Measurements from ENCODE around the gene PIGU. TPM values are rescaled to one million over a fixed set of nuclear protein-coding genes. Genes with fewer than 3 reads are reported as not detected.

Gene PIGU
- total RNA-seq, 1 experiment from 2014 or later, result 32.8 TPM

DNA sequence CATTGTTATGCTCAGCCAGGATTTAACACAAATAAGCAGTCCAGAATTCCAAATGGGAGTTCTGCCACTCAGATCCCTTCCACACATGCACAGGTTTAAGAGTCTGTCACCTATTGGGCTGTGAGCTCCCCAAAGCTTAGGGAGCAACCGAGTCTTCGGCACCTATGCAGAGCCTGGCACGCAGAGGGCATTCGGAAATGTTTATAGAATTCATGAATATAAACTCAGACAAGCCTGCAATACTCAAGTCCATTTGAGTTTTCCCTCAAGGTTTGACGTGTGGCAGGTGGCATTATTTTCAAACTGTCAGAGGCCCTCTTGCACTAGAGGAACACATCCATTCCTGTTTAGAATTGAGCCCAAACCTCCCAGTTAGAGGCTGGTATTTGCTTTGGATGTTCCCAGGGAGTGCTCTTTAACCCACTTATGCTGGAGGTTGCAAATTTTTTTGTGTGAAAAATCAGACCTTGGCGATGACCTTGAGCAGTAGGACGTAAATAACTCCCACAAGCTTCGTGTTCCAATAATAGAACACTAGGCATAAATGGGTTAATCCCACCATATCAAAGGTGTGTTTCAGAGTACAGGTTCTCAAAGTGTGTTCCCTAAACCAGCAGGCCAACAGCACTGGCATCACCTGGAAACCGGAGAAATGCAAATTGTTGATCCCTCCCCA, 90.3 kb downstream of the PIGU start:
- H3K79me2 ChIP-seq (ENCODE audit: insufficient read depth, low read length), result no peaks in the 10 kb centered on the region
- no peaks in the 10 kb centered on the region for H3K23me2 ChIP-seq (ENCODE audit: insufficient read length, low read depth, low read length, poor library complexity, severe bottlenecking)
- no peak overlapping the region for H4K91ac ChIP-seq (ENCODE audit: insufficient read length, low read depth, low read length)
- H2AK5ac ChIP-seq (ENCODE audit: insufficient read length, low read length), result no peak overlapping the region
- WGBS (ENCODE audit: extremely low coverage, insufficient read length, low lambda C conversion rate), result no CpG with 5 or more reads among the region's 9 CpGs
- H3K27ac ChIP-seq (ENCODE audit: insufficient read length, low read depth, low read length), result no peak overlapping the region
- H3K4me1 ChIP-seq (ENCODE audit: insufficient read depth, low read length), result no peaks in the 10 kb centered on the region
- Mint-ChIP-seq H3K4me3 (no peak overlapping the region), H3K27ac (peak overlapping the region in 2 of 3 experiments; percentile 51 to 59; a peak in 1 of 7 replicates), H3K9me3 (no peaks in the 10 kb centered on the region), H3K4me1 (no peaks in the 10 kb centered on the region), H3K36me3 (ENCODE audit: insufficient read depth in 1 of 3, low read depth in 3 of 3) (peaks cover 0 to 6% (median 0%) of the 10 kb centered on the region in 3 experiments; a peak in 2 of 7 replicates), H3K27me3 (ENCODE audit: low read depth) (no peaks in the 10 kb centered on the region)
- H4K20me1 ChIP-seq (ENCODE audit: control insufficient read depth, insufficient read depth, insufficient read length), result no peaks in the 10 kb centered on the region
- no peak overlapping the region for H3K4ac ChIP-seq (ENCODE audit: low read depth, low read length)
- no peak overlapping the region for H2AFZ ChIP-seq (ENCODE audit: low read length)
- no peak overlapping the region for H3K56ac ChIP-seq (ENCODE audit: insufficient read length, low read depth, low read length)
- H3T11ph ChIP-seq (ENCODE audit: low read length), result no peak overlapping the region
- no peak overlapping the region for H4K8ac ChIP-seq (replicated peaks; ENCODE audit: insufficient read length, low read depth, low read length)
- H2BK5ac ChIP-seq (ENCODE audit: insufficient read length, low read length), result no peak overlapping the region
- H3K18ac ChIP-seq (ENCODE audit: insufficient read length, low read depth, low read length), result no peak overlapping the region
- DNase-seq, result no peak
- H2BK15ac ChIP-seq (ENCODE audit: low read depth, low read length), result no peak overlapping the region
- H3K9ac ChIP-seq (ENCODE audit: extremely low read depth, insufficient read length, low read length), result no peak overlapping the region
- no peaks in the 10 kb centered on the region for H3K9me3 ChIP-seq (ENCODE audit: control insufficient read depth, low read depth, low read length)
- no peak overlapping the region for H3K23ac ChIP-seq (ENCODE audit: insufficient read length, low read depth, low read length)
- H3K27me3 ChIP-seq (ENCODE audit: insufficient read depth, low read length), result no peaks in the 10 kb centered on the region
- TF ChIP-seq, protein P1, sequence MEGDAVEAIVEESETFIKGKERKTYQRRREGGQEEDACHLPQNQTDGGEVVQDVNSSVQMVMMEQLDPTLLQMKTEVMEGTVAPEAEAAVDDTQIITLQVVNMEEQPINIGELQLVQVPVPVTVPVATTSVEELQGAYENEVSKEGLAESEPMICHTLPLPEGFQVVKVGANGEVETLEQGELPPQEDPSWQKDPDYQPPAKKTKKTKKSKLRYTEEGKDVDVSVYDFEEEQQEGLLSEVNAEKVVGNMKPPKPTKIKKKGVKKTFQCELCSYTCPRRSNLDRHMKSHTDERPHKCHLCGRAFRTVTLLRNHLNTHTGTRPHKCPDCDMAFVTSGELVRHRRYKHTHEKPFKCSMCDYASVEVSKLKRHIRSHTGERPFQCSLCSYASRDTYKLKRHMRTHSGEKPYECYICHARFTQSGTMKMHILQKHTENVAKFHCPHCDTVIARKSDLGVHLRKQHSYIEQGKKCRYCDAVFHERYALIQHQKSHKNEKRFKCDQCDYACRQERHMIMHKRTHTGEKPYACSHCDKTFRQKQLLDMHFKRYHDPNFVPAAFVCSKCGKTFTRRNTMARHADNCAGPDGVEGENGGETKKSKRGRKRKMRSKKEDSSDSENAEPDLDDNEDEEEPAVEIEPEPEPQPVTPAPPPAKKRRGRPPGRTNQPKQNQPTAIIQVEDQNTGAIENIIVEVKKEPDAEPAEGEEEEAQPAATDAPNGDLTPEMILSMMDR (conservative IDR thresholded peaks at IDR 0.05), result no peak
- H2BK120ac ChIP-seq (ENCODE audit: low read depth, low read length, poor library complexity, severe bottlenecking), result no peak overlapping the region
- H4K5ac ChIP-seq (ENCODE audit: insufficient read length, low read depth, low read length), result no peak overlapping the region
- H2BK20ac ChIP-seq (ENCODE audit: low read depth, low read length, poor library complexity, severe bottlenecking), result no peak overlapping the region
- no peak overlapping the region for H2BK12ac ChIP-seq (ENCODE audit: insufficient read length, low read depth, low read length)
- H3K4me2 ChIP-seq (ENCODE audit: insufficient read depth, insufficient read length, low read length), result no peak overlapping the region
- H3K79me1 ChIP-seq (ENCODE audit: insufficient read depth, low read depth, low read length, poor library complexity, severe bottlenecking), result no peaks in the 10 kb centered on the region
- no peak overlapping the region for H3K14ac ChIP-seq (ENCODE audit: insufficient read depth, low read length)
